Ureter (tissue), 1 donor: ENCODE measurements around the gene CD28. TPM values are rescaled to one million over a fixed set of nuclear protein-coding genes. Genes with fewer than 3 reads are reported as not detected.
"Not testable (repeated sequence)": the region's sequence is repeated elsewhere in the genome, so short reads cannot be mapped to it uniquely, and the experiment has no call there.

ENCODE experiments used
- DNase-seq: peaks from one replicate; pipeline ENCODE4 v3.0.0-alpha.2; 2020; ENCODE audit warnings: low spot score
- total RNA-seq: library from RNA; stranded (reverse); gene quantifications from one replicate; pipeline ENCODE4 v1.2.4, GENCODE V29; 2023
- donor health status: DM: yes; HTN: yes; CAD: no.

Gene CD28
- total RNA-seq, 1 donor from 2014 or later: 0.21 TPM

GRCh38 chr2:203783496-203784203 lies 77.2 kb downstream of the CD28 start:
- no peak for DNase-seq

- not testable (repeated sequence) for DNase-seq
Measured at GRCh38 chr2:203784710-203785270, 78.4 kb downstream of the CD28 start.

GRCh38 chr2:203785391-203786110 lies 79.1 kb downstream of the CD28 start:
- not testable (repeated sequence) for DNase-seq

- DNase-seq: no peak
Measured at GRCh38 chr2:203786549-203787351, 80.3 kb downstream of the CD28 start.

GRCh38 chr2:203787979-203788378 lies 81.5 kb downstream of the CD28 start:
- DNase-seq: no peak

Other genes with a start within 250 kb of the CD28 start
- gene RAPH1, start 171.3 kb upstream of the CD28 start, total RNA-seq: 71.6 TPM
- gene CTLA4, start 161.1 kb downstream of the CD28 start, total RNA-seq: 0.44 TPM
- gene ICOS, start 230.1 kb downstream of the CD28 start, total RNA-seq: 0.23 TPM